Fibroblast of villous mesenchyme (primary cell): Measurements from ENCODE around the gene USP10. TPM values are rescaled to one million over a fixed set of nuclear protein-coding genes. Genes with fewer than 3 reads are reported as not detected.

Experiments
- DNase-seq: peaks from one replicate; pipeline ENCODE4 v3.0.0-alpha.2; 2010; ENCODE audit warnings: low read depth
- H3K4me3 ChIP-seq: 2 replicates; pipeline ENCODE4 v1.5.1; 2011; ENCODE audit warnings: low read depth, mild to moderate bottlenecking, low read length
- total RNA-seq: library from RNA; depleted of rRNA; stranded (reverse); fragments of >200 nt; gene quantifications from 2 replicates; pipeline ENCODE4 v1.2.3, GENCODE V29; 2012
- TF ChIP-seq, protein P1 (sequence below): IDR thresholded peaks from 2 replicates; pipeline ENCODE4 v1.5.1; 2012; ENCODE audit warnings: low read depth, mild to moderate bottlenecking, low read length; ENCODE audit not compliant: insufficient read depth

Gene USP10
- total RNA-seq, 1 donor: 65.2 TPM

DNA sequence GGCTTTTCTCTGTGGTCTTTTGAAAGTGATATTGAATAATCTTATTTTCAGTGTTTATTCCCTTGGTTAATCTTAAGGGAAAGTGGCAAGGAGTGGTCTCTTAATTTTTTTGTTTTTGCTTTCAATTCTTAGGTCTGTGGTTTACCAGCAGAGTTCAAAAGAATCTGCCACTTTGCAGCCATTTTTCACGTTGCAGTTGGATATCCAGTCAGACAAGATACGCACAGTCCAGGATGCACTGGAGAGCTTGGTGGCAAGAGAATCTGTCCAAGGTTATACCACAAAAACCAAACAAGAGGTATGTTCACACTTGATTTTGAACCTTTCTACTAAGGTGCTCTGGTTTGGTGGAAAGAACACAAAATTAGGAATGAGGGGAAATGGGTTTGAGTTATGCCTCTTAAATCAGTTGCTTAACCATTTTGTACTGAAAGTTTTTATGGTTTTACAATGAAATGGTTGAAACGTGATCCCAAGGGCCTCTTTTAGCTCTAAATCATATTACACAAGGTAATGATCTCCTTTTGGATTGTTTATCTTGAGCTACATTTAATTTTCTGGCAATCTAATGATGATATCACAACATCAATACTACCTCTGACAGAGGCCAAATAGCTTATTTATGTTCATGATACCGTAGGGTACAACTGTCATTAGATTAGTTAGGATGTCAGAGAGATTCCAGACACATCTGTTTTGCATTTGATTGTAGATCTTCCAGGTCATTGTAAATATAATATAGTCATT lies 68.4 kb downstream of the USP10 start:
- peak; percentile 62 for DNase-seq
- TF ChIP-seq, protein P1, sequence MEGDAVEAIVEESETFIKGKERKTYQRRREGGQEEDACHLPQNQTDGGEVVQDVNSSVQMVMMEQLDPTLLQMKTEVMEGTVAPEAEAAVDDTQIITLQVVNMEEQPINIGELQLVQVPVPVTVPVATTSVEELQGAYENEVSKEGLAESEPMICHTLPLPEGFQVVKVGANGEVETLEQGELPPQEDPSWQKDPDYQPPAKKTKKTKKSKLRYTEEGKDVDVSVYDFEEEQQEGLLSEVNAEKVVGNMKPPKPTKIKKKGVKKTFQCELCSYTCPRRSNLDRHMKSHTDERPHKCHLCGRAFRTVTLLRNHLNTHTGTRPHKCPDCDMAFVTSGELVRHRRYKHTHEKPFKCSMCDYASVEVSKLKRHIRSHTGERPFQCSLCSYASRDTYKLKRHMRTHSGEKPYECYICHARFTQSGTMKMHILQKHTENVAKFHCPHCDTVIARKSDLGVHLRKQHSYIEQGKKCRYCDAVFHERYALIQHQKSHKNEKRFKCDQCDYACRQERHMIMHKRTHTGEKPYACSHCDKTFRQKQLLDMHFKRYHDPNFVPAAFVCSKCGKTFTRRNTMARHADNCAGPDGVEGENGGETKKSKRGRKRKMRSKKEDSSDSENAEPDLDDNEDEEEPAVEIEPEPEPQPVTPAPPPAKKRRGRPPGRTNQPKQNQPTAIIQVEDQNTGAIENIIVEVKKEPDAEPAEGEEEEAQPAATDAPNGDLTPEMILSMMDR: no peak
- H3K4me3 ChIP-seq: no peak overlapping the region

GRCh38 chr16:84768808-84769197 lies 69.0 kb downstream of the USP10 start:
- H3K4me3 ChIP-seq: no peak overlapping the region
- no peak for DNase-seq
- TF ChIP-seq, protein P1: no peak

GRCh38 chr16:84769416-84769815 lies 69.6 kb downstream of the USP10 start:
- no peak overlapping the region for H3K4me3 ChIP-seq
- DNase-seq: no peak
- TF ChIP-seq, protein P1: no peak

GRCh38 chr16:84773312-84773711 lies 73.5 kb downstream of the USP10 start:
- no peak overlapping the region for H3K4me3 ChIP-seq
- DNase-seq: no peak
- TF ChIP-seq, protein P1: no peak

- DNase-seq: peak; percentile 92
- TF ChIP-seq, protein P1: no peak
- H3K4me3 ChIP-seq: no peak overlapping the region
Measured at GRCh38 chr16:84774810-84775209, 75.0 kb downstream of the USP10 start.

- no peak for DNase-seq
- H3K4me3 ChIP-seq: no peak overlapping the region
- TF ChIP-seq, protein P1: no peak
Measured at GRCh38 chr16:84775262-84775810, 75.5 kb downstream of the USP10 start.

- H3K4me3 ChIP-seq: no peak overlapping the region
- TF ChIP-seq, protein P1: no peak
- no peak for DNase-seq
Measured at GRCh38 chr16:84777435-84777834, 77.6 kb downstream of the USP10 start.
